Testis (tissue), 2 donors: ENCODE results near the gene NNAT.

Experiments
- CTCF ChIP-seq, 3 experiments: fragments of 450-650 bp in 2 of 3; fragments of 200-600 bp in 1 of 3; sonication (generic) in 1 of 3; IDR thresholded peaks; one replicate each; pipeline ENCODE4 v1.5.1; 2016 to 2019; ENCODE audit warnings: antibody characterized with exemption in 3 of 3, mild to moderate bottlenecking in 2 of 3, moderate library complexity in 1 of 3
- POLR2A ChIP-seq: fragments of 450-650 bp; IDR thresholded peaks from one replicate; pipeline ENCODE4 v1.6.1; 2017; ENCODE audit warnings: antibody characterized with exemption, mild to moderate bottlenecking, moderate library complexity

GRCh38 chr20:37484331-37484730 lies 36.7 kb upstream of the NNAT start:
- no peak for TF ChIP-seq CTCF (IDR thresholded peaks at IDR 0.05)
- no peak for TF ChIP-seq POLR2A
